Activated naive CD4-positive, alpha-beta T cell treated with anti-CD3 and anti-CD28 coated beads, Interleukin-2, amount 10 ng/mL, durations not matched to agents 7 days and 5 days (primary cell): ENCODE results near the gene SERPINB5.

ENCODE experiments used
- CTCF ChIA-PET: fragments of 350-600 bp; sonication (Branson Sonifier 250); formaldehyde crosslinking; loops from one replicate; lab custom pipeline; 2021; ENCODE audit warnings: antibody characterized with exemption; lab: Charles Lee
- DNase-seq: peaks from one replicate; pipeline ENCODE4 v3.0.0-alpha.2; 2020
- H3K27ac Mint-ChIP-seq: one replicate; pipeline ENCODE4 v1.8.0; 2021; ENCODE audit warnings: mild to moderate bottlenecking, moderate library complexity, mixed read lengths
- H3K27me3 Mint-ChIP-seq: one replicate; pipeline ENCODE4 v1.8.0; 2021; ENCODE audit warnings: mild to moderate bottlenecking, mixed read lengths
- H3K36me3 Mint-ChIP-seq: one replicate; pipeline ENCODE4 v1.8.0; 2021; ENCODE audit warnings: mixed read lengths
- H3K4me1 Mint-ChIP-seq: one replicate; pipeline ENCODE4 v1.8.0; 2021; ENCODE audit warnings: mixed read lengths
- H3K4me3 Mint-ChIP-seq: one replicate; pipeline ENCODE4 v1.8.0; 2021; ENCODE audit warnings: mild to moderate bottlenecking, moderate library complexity, mixed read lengths
- H3K9me3 Mint-ChIP-seq: one replicate; pipeline ENCODE4 v1.8.0; 2021; ENCODE audit warnings: mixed read lengths

SERPINB5 gene

GRCh38 chr18:63520053-63520685 lies 43.4 kb downstream of the SERPINB5 start:
- H3K9me3 Mint-ChIP-seq, result no peaks in the 10 kb centered on the region
- CTCF ChIA-PET, result interaction anchor here (0.6 to 12.0 kb wide), 7 partner anchors 13 to 475 kb away, joined by 3 to 164 read pairs (median 20); no protein-coding TSS in a partner anchor
- H3K4me3 Mint-ChIP-seq, result no peak overlapping the region
- H3K36me3 Mint-ChIP-seq, result no peaks in the 10 kb centered on the region
- no peak overlapping the region for H3K27ac Mint-ChIP-seq
- DNase-seq, result no peak
- no peaks in the 10 kb centered on the region for H3K4me1 Mint-ChIP-seq
- peaks cover 15% of the 10 kb centered on the region for H3K27me3 Mint-ChIP-seq

GRCh38 chr18:63523660-63524059 lies 46.9 kb downstream of the SERPINB5 start:
- no peaks in the 10 kb centered on the region for H3K9me3 Mint-ChIP-seq
- peaks cover 15% of the 10 kb centered on the region for H3K27me3 Mint-ChIP-seq
- no peak overlapping the region for H3K27ac Mint-ChIP-seq
- no peaks in the 10 kb centered on the region for H3K4me1 Mint-ChIP-seq
- no peak for DNase-seq
- no peaks in the 10 kb centered on the region for H3K36me3 Mint-ChIP-seq
- no peak overlapping the region for H3K4me3 Mint-ChIP-seq
- CTCF ChIA-PET, result no interaction called here

GRCh38 chr18:63527251-63527650 lies 50.5 kb downstream of the SERPINB5 start:
- CTCF ChIA-PET, result interaction anchor here (1.3 to 2.1 kb wide), 2 partner anchors 9 to 18 kb away, joined by 3 to 11 read pairs; no protein-coding TSS in a partner anchor
- no peak for DNase-seq
- no peaks in the 10 kb centered on the region for H3K4me1 Mint-ChIP-seq
- no peak overlapping the region for H3K4me3 Mint-ChIP-seq
- peaks cover 5% of the 10 kb centered on the region for H3K27me3 Mint-ChIP-seq
- no peaks in the 10 kb centered on the region for H3K9me3 Mint-ChIP-seq
- H3K36me3 Mint-ChIP-seq, result no peaks in the 10 kb centered on the region
- no peak overlapping the region for H3K27ac Mint-ChIP-seq

GRCh38 chr18:63528863-63529492 lies 52.2 kb downstream of the SERPINB5 start:
- no peak for DNase-seq
- H3K9me3 Mint-ChIP-seq, result no peaks in the 10 kb centered on the region
- no peak overlapping the region for H3K4me3 Mint-ChIP-seq
- CTCF ChIA-PET, result no interaction called here
- peaks cover 8% of the 10 kb centered on the region for H3K27me3 Mint-ChIP-seq
- H3K27ac Mint-ChIP-seq, result no peak overlapping the region
- no peaks in the 10 kb centered on the region for H3K4me1 Mint-ChIP-seq
- no peaks in the 10 kb centered on the region for H3K36me3 Mint-ChIP-seq

- Mint-ChIP-seq H3K4me1 (peaks cover 8% of the 10 kb centered on the region), H3K27me3 (peaks cover 4% of the 10 kb centered on the region), H3K27ac (no peak overlapping the region), H3K36me3 (no peaks in the 10 kb centered on the region), H3K9me3 (no peaks in the 10 kb centered on the region), H3K4me3 (no peak overlapping the region)
- CTCF ChIA-PET, result no interaction called here
- no peak for DNase-seq
These were observed 55.7 kb downstream of the SERPINB5 start for GRCh38 chr18:63532471-63532870.

GRCh38 chr18:63534615-63535014 lies 57.9 kb downstream of the SERPINB5 start:
- DNase-seq, result no peak

GRCh38 chr18:63539904-63540510 lies 63.2 kb downstream of the SERPINB5 start:
- CTCF ChIA-PET, result no interaction called here
- no peak for DNase-seq
- Mint-ChIP-seq H3K27me3 (peaks cover 10% of the 10 kb centered on the region), H3K4me1 (no peaks in the 10 kb centered on the region), H3K9me3 (no peaks in the 10 kb centered on the region), H3K4me3 (no peak overlapping the region), H3K36me3 (no peaks in the 10 kb centered on the region), H3K27ac (no peak overlapping the region)

More at GRCh38 chr18:63534615-63535014, 57.9 kb downstream of the SERPINB5 start:
- CTCF ChIA-PET, result no interaction called here
- no peaks in the 10 kb centered on the region for H3K36me3 Mint-ChIP-seq
- no peak overlapping the region for H3K4me3 Mint-ChIP-seq
- no peak overlapping the region for H3K27ac Mint-ChIP-seq
- peaks cover 10% of the 10 kb centered on the region for H3K27me3 Mint-ChIP-seq
- H3K9me3 Mint-ChIP-seq, result no peaks in the 10 kb centered on the region
- peaks cover 8% of the 10 kb centered on the region for H3K4me1 Mint-ChIP-seq

- Mint-ChIP-seq H3K36me3 (no peaks in the 10 kb centered on the region), H3K4me3 (no peak within 1 kb of the TSS), H3K4me1 (no peaks in the 10 kb centered on the region), H3K27ac (no peak within 1 kb of the TSS), H3K27me3 (peaks cover 10% of the 10 kb centered on the region), H3K9me3 (no peaks in the 10 kb centered on the region)
- no peak for DNase-seq
- CTCF ChIA-PET, result no interaction called here
These were observed 65.3 kb downstream of the SERPINB5 start, which contains the start of gene SERPINB12 for GRCh38 chr18:63542069-63542468. SERPINB12 (plus strand) TSS chr18:63542369; CDS start chr18:63556160, 13,791 bp downstream.

- Mint-ChIP-seq H3K4me1 (no peaks in the 10 kb centered on the region), H3K27ac (no peak overlapping the region), H3K27me3 (peaks cover 8% of the 10 kb centered on the region), H3K9me3 (no peaks in the 10 kb centered on the region), H3K4me3 (no peak overlapping the region), H3K36me3 (no peaks in the 10 kb centered on the region)
- no peak for DNase-seq
- CTCF ChIA-PET, result interaction anchor here (1.3 to 1.4 kb wide), 2 partner anchors 28 to 32 kb away, joined by 3 read pairs; no protein-coding TSS in a partner anchor
These were observed 67.3 kb downstream of the SERPINB5 start for GRCh38 chr18:63544017-63544416.

- no peak overlapping the region for H3K4me3 Mint-ChIP-seq
- no peaks in the 10 kb centered on the region for H3K9me3 Mint-ChIP-seq
- H3K36me3 Mint-ChIP-seq, result no peaks in the 10 kb centered on the region
- H3K4me1 Mint-ChIP-seq, result no peaks in the 10 kb centered on the region
- no peak for DNase-seq
- CTCF ChIA-PET, result interaction anchor here (1.3 kb wide), 1 partner anchor 33 kb away, joined by 3 read pairs; no protein-coding TSS in a partner anchor
- H3K27me3 Mint-ChIP-seq, result peaks cover 8% of the 10 kb centered on the region
- no peak overlapping the region for H3K27ac Mint-ChIP-seq
These were observed 68.2 kb downstream of the SERPINB5 start for GRCh38 chr18:63545000-63545399.

- Mint-ChIP-seq H3K4me1 (no peaks in the 10 kb centered on the region), H3K27ac (no peak overlapping the region), H3K9me3 (no peaks in the 10 kb centered on the region), H3K36me3 (no peaks in the 10 kb centered on the region), H3K27me3 (peaks cover 4% of the 10 kb centered on the region), H3K4me3 (no peak overlapping the region)
- CTCF ChIA-PET, result interaction anchor here (1.8 kb wide), 1 partner anchor 31 kb away, joined by 5 read pairs; no protein-coding TSS in a partner anchor
- DNase-seq, result no peak
These were observed 73.3 kb downstream of the SERPINB5 start for GRCh38 chr18:63550068-63550467.

- H3K4me1 Mint-ChIP-seq, result no peaks in the 10 kb centered on the region
- H3K36me3 Mint-ChIP-seq, result no peaks in the 10 kb centered on the region
- H3K4me3 Mint-ChIP-seq, result no peak overlapping the region
- H3K27me3 Mint-ChIP-seq, result peaks cover 4% of the 10 kb centered on the region
- H3K27ac Mint-ChIP-seq, result no peak overlapping the region
- no peaks in the 10 kb centered on the region for H3K9me3 Mint-ChIP-seq
- CTCF ChIA-PET, result no interaction called here
- no peak for DNase-seq
These were observed 75.0 kb downstream of the SERPINB5 start for GRCh38 chr18:63551769-63552168.

- CTCF ChIA-PET, result interaction anchor here (1.3 kb wide), 1 partner anchor 34 kb away, joined by 3 read pairs; no protein-coding TSS in a partner anchor
- H3K27me3 Mint-ChIP-seq, result peaks cover 4% of the 10 kb centered on the region
- no peaks in the 10 kb centered on the region for H3K4me1 Mint-ChIP-seq
- H3K9me3 Mint-ChIP-seq, result no peaks in the 10 kb centered on the region
- no peak overlapping the region for H3K4me3 Mint-ChIP-seq
- H3K36me3 Mint-ChIP-seq, result no peaks in the 10 kb centered on the region
- no peak for DNase-seq
- H3K27ac Mint-ChIP-seq, result no peak overlapping the region
These were observed 75.8 kb downstream of the SERPINB5 start for GRCh38 chr18:63552581-63552980.

- Mint-ChIP-seq H3K27me3 (peaks cover 4% of the 10 kb centered on the region), H3K4me3 (no peak overlapping the region), H3K27ac (no peak overlapping the region), H3K4me1 (no peaks in the 10 kb centered on the region), H3K9me3 (no peaks in the 10 kb centered on the region), H3K36me3 (no peaks in the 10 kb centered on the region)
- DNase-seq, result no peak
- CTCF ChIA-PET, result interaction anchor here (1.3 kb wide), 1 partner anchor 34 kb away, joined by 3 read pairs; no protein-coding TSS in a partner anchor
These were observed 76.3 kb downstream of the SERPINB5 start for GRCh38 chr18:63553081-63553480.
